Fibroblast of the aortic adventitia (primary cell): ENCODE measurements around the gene SPSB1. TPM values are rescaled to one million over a fixed set of nuclear protein-coding genes. Genes with fewer than 3 reads are reported as not detected.

ENCODE experiments used
- DNase-seq: peaks from one replicate; pipeline ENCODE4 v3.0.0-alpha.2; 2010; ENCODE audit warnings: low read depth
- H3K4me3 ChIP-seq: 2 replicates; pipeline ENCODE4 v1.5.1; 2011; ENCODE audit warnings: low read depth, mild to moderate bottlenecking, control low read depth, low read length, moderate library complexity
- CTCF ChIP-seq: IDR thresholded peaks from 2 replicates; pipeline ENCODE4 v1.5.1; 2011; ENCODE audit warnings: mild to moderate bottlenecking, low read length, control low read depth, inconsistent platforms; ENCODE audit not compliant: insufficient read depth
- total RNA-seq: library from RNA; depleted of rRNA; stranded (reverse); fragments of >200 nt; gene quantifications from 2 replicates; pipeline ENCODE4 v1.2.3, GENCODE V29; 2012; ENCODE audit warnings: low replicate concordance

SPSB1 gene
- total RNA-seq, 1 donor, result 37.6 TPM

GRCh38 chr1:9416506-9416905, 123.8 kb downstream of the SPSB1 start:
- TF ChIP-seq CTCF, result no peak
- no peak overlapping the region for H3K4me3 ChIP-seq
- no peak for DNase-seq

DNA sequence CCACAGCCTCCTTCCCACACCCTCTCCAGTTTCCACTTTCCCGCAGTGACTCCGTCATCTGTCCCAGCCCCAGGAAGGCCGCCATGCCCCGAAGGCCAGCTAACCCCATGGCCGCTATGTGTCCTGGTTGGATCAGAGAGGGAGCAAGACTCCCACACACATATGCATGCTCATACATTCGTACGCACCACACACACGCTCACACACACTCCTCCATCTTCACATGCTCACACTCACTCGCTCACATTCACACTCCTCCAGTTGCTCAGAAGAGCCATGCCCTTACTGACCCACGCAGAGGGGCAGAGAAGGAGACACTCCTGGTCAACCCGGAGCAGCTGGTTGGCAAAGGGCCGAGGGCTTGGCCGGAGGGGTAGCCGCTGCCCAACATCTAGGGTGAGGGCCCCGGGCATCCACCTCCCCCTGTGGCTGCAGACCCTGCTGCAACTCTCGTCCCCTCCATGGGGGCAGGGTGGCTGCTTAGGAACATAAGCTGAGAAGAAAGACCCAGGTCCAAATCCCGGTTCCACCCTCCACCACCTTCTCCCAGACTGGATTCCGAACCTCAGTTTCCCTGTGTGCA, 124.3 kb downstream of the SPSB1 start:
- H3K4me3 ChIP-seq, result no peak overlapping the region
- DNase-seq, result no peak
- TF ChIP-seq CTCF, result no peak

- H3K4me3 ChIP-seq, result no peak overlapping the region
- no peak for TF ChIP-seq CTCF
- no peak for DNase-seq
Observed at GRCh38 chr1:9417695-9418094, 125.0 kb downstream of the SPSB1 start.

GRCh38 chr1:9418851-9419250, 126.2 kb downstream of the SPSB1 start:
- no peak for TF ChIP-seq CTCF
- no peak for DNase-seq
- H3K4me3 ChIP-seq, result no peak overlapping the region

Other genes with a start within 250 kb of the SPSB1 start
- gene SLC2A5, start 223.3 kb upstream of the SPSB1 start, total RNA-seq, result 0.90 and 1.1 TPM in 2 replicates
- gene GPR157, start 163.8 kb upstream of the SPSB1 start, total RNA-seq, result 1.6 and 2.2 TPM in 2 replicates
- gene H6PD, start 58.1 kb upstream of the SPSB1 start, total RNA-seq, result 30.7 and 36.9 TPM in 2 replicates
- gene SLC25A33, start 246.6 kb downstream of the SPSB1 start, total RNA-seq, result 2.0 and 4.7 TPM in 2 replicates